HepG2 (cell line): Measurements from ENCODE around the gene ATXN7L3. TPM values are rescaled to one million over a fixed set of nuclear protein-coding genes. Genes with fewer than 3 reads are reported as not detected.

ENCODE experiments used
- JUND ChIP-seq: sonication (generic); formaldehyde crosslinking; IDR thresholded peaks from 2 replicates; pipeline ENCODE4 v1.8.0; 2022; ENCODE audit warnings: mild to moderate bottlenecking, missing genetic modification reagents
- MXD3 ChIP-seq: IDR thresholded peaks from 2 replicates; pipeline ENCODE4 v1.6.1; 2016; ENCODE audit warnings: mild to moderate bottlenecking, missing biosample characterization, missing genetic modification reagents
- NFYB ChIP-seq: sonication (generic); formaldehyde crosslinking; IDR thresholded peaks from 2 replicates; pipeline ENCODE4 v1.4.0; 2020; ENCODE audit warnings: missing genetic modification reagents
- SMARCC2 ChIP-seq: fragments of 450-650 bp; IDR thresholded peaks from 2 replicates; pipeline ENCODE4 v1.6.1; 2017; ENCODE audit warnings: antibody characterized with exemption, mild to moderate bottlenecking
- TARDBP ChIP-seq: sonication (generic); formaldehyde crosslinking; IDR thresholded peaks from 2 replicates; pipeline ENCODE4 v1.8.0; 2022; ENCODE audit warnings: mild to moderate bottlenecking, missing genetic modification reagents
- TGIF2 ChIP-seq: IDR thresholded peaks from 2 replicates; pipeline ENCODE4 v1.6.1; 2016; ENCODE audit warnings: control low read depth, missing compliant biosample characterization
- ZBTB14 ChIP-seq: sonication (generic); formaldehyde crosslinking; IDR thresholded peaks from 2 replicates; pipeline ENCODE4 v1.4.0; 2020; ENCODE audit warnings: missing genetic modification reagents
- ZBTB49 ChIP-seq: sonication (generic); formaldehyde crosslinking; IDR thresholded peaks from 2 replicates; pipeline ENCODE4 v1.4.0; 2020; ENCODE audit warnings: missing genetic modification reagents, borderline replicate concordance
- ZFP91 ChIP-seq: sonication (generic); formaldehyde crosslinking; IDR thresholded peaks from 2 replicates; pipeline ENCODE4 v1.9.0; 2022; ENCODE audit warnings: missing genetic modification reagents, mild to moderate bottlenecking, borderline replicate concordance
- ZKSCAN5 ChIP-seq: sonication (generic); formaldehyde crosslinking; IDR thresholded peaks from 2 replicates; pipeline ENCODE4 v1.5.1; 2020; ENCODE audit warnings: mild to moderate bottlenecking, missing genetic modification reagents
- ZNF230 ChIP-seq: sonication (generic); formaldehyde crosslinking; IDR thresholded peaks from 2 replicates; pipeline ENCODE4 v1.4.0; 2020; ENCODE audit warnings: mild to moderate bottlenecking, missing genetic modification reagents
- ZNF354B ChIP-seq: sonication (generic); formaldehyde crosslinking; IDR thresholded peaks from 2 replicates; pipeline ENCODE4 v1.8.0; 2022; ENCODE audit warnings: mild to moderate bottlenecking, missing genetic modification reagents
- ZNF777 ChIP-seq: sonication (generic); formaldehyde crosslinking; IDR thresholded peaks from 2 replicates; pipeline ENCODE4 v1.4.0; 2020; ENCODE audit warnings: missing genetic modification reagents
- polyA plus RNA-seq, 8 experiments: library from polyadenylated mRNA; depleted of rRNA in 3 of 8; stranded (reverse) in 7 of 8; unstranded in 1 of 8; fragments of >200 nt; fragmentation: Illumina TruSeq in 4 of 8; extraction: Trizol in 4 of 8; gene quantifications; 2 replicates each; pipeline versions ENCODE4 v1.2.1 to v1.2.3, GENCODE V29; 2011 to 2016; ENCODE audit warnings: low read depth in 4 of 8, missing spikeins in 1 of 8, mixed read lengths in 1 of 8; ENCODE audit not compliant: insufficient read depth in 1 of 8
- total RNA-seq, 5 experiments: library from RNA; depleted of rRNA; stranded (reverse); fragments of >200 nt; fragmentation: Illumina TruSeq; extraction: Trizol; gene quantifications; 2 replicates each; pipeline ENCODE4 v1.2.3, GENCODE V29; 2016; ENCODE audit warnings: low read depth in 1 of 5
- TF ChIP-seq, protein P1 (sequence below): sonication (generic); formaldehyde crosslinking; IDR thresholded peaks from 2 replicates; pipeline ENCODE4 v1.5.0; 2020; ENCODE audit warnings: mild to moderate bottlenecking, missing genetic modification reagents
- TF ChIP-seq, protein P2 (sequence below): sonication (generic); formaldehyde crosslinking; IDR thresholded peaks from 2 replicates; pipeline ENCODE4 v1.4.0; 2020; ENCODE audit warnings: mild to moderate bottlenecking, missing genetic modification reagents, borderline replicate concordance

Gene ATXN7L3
- total and polyA plus RNA-seq, 2 of the 13 experiments (the other 11 are each of a cell fraction or from before 2014, with no cell fraction given): 44.5 to 59.1 TPM

GRCh38 chr17:44170499-44171201 lies 29.0 kb downstream of the ATXN7L3 start, which contains the start of gene ASB16 (continued):
- TF ChIP-seq SMARCC2: no peak
- 0 out of 2 replicates have a peak, but pooled peaks have one; percentile 22 for TF ChIP-seq ZKSCAN5 (CRISPR knock-in tag)
- 0 out of 2 replicates have a peak, but pooled peaks have one; percentile 49 for TF ChIP-seq ZNF777
- no peak for TF ChIP-seq TGIF2 (CRISPR knock-in tag)
- TF ChIP-seq, protein P1, sequence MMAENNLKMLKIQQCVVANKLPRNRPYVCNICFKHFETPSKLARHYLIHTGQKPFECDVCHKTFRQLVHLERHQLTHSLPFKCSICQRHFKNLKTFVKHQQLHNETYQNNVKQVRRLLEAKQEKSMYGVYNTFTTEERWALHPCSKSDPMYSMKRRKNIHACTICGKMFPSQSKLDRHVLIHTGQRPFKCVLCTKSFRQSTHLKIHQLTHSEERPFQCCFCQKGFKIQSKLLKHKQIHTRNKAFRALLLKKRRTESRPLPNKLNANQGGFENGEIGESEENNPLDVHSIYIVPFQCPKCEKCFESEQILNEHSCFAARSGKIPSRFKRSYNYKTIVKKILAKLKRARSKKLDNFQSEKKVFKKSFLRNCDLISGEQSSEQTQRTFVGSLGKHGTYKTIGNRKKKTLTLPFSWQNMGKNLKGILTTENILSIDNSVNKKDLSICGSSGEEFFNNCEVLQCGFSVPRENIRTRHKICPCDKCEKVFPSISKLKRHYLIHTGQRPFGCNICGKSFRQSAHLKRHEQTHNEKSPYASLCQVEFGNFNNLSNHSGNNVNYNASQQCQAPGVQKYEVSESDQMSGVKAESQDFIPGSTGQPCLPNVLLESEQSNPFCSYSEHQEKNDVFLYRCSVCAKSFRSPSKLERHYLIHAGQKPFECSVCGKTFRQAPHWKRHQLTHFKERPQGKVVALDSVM (CRISPR knock-in tag): no peak
- TF ChIP-seq ZBTB14 (CRISPR knock-in tag): no peak
- TF ChIP-seq MXD3 (CRISPR knock-in tag): 0 out of 2 replicates have a peak, but pooled peaks have one; percentile 20
- no peak for TF ChIP-seq ZBTB49 (CRISPR knock-in tag)
- TF ChIP-seq JUND: no peak
- no peak for TF ChIP-seq TARDBP (CRISPR knock-in tag)
- no peak for TF ChIP-seq ZNF354B (CRISPR knock-in tag)
- no peak; the same call in 1 of the 2 replicates for TF ChIP-seq NFYB
- no peak for TF ChIP-seq ZNF230
- TF ChIP-seq, protein P2, sequence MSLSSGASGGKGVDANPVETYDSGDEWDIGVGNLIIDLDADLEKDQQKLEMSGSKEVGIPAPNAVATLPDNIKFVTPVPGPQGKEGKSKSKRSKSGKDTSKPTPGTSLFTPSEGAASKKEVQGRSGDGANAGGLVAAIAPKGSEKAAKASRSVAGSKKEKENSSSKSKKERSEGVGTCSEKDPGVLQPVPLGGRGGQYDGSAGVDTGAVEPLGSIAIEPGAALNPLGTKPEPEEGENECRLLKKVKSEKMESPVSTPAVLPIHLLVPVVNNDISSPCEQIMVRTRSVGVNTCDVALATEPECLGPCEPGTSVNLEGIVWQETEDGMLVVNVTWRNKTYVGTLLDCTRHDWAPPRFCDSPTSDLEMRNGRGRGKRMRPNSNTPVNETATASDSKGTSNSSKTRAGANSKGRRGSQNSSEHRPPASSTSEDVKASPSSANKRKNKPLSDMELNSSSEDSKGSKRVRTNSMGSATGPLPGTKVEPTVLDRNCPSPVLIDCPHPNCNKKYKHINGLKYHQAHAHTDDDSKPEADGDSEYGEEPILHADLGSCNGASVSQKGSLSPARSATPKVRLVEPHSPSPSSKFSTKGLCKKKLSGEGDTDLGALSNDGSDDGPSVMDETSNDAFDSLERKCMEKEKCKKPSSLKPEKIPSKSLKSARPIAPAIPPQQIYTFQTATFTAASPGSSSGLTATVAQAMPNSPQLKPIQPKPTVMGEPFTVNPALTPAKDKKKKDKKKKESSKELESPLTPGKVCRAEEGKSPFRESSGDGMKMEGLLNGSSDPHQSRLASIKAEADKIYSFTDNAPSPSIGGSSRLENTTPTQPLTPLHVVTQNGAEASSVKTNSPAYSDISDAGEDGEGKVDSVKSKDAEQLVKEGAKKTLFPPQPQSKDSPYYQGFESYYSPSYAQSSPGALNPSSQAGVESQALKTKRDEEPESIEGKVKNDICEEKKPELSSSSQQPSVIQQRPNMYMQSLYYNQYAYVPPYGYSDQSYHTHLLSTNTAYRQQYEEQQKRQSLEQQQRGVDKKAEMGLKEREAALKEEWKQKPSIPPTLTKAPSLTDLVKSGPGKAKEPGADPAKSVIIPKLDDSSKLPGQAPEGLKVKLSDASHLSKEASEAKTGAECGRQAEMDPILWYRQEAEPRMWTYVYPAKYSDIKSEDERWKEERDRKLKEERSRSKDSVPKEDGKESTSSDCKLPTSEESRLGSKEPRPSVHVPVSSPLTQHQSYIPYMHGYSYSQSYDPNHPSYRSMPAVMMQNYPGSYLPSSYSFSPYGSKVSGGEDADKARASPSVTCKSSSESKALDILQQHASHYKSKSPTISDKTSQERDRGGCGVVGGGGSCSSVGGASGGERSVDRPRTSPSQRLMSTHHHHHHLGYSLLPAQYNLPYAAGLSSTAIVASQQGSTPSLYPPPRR: no peak
- TF ChIP-seq ZFP91 (CRISPR knock-in tag): peak; percentile 46; the same call in 1 of the 2 replicates
